ENCODE measurements around the gene ABCC1. TPM values are rescaled to one million over a fixed set of nuclear protein-coding genes. Genes with fewer than 3 reads are reported as not detected.

Gene ABCC1
- total RNA-seq, 1 experiment from 2014 or later: 61.9 TPM

GRCh38 chr16:16083421-16084156, 134.2 kb downstream of the ABCC1 start:
- no peak overlapping the region for H3K4me3 Mint-ChIP-seq

GRCh38 chr16:16084874-16085273, 135.5 kb downstream of the ABCC1 start:
- Mint-ChIP-seq H3K27me3 (ENCODE audit: low read depth) (no peaks in the 10 kb centered on the region), H3K27ac (no peak overlapping the region), H3K36me3 (peaks cover 83% of the 10 kb centered on the region), H3K4me3 (no peak overlapping the region), H3K9me3 (peaks cover 18% of the 10 kb centered on the region), H3K4me1 (no peaks in the 10 kb centered on the region)
- ChIA-PET CTCF (interaction anchor here (1.5 kb wide), 1 partner anchor 11 kb away, joined by 5 read pairs; no protein-coding TSS in a partner anchor), POLR2A (no interaction called here)
- no peak for ATAC-seq
- no peak for TF ChIP-seq GTF2I (CRISPR knock-in tag; conservative IDR thresholded peaks at IDR 0.05)
- no peak for TF ChIP-seq AR (CRISPR knock-in tag; IDR thresholded peaks at IDR 0.05)
- TF ChIP-seq SOX15 (CRISPR knock-in tag; IDR thresholded peaks at IDR 0.05): no peak
- TF ChIP-seq IRF2 (CRISPR knock-in tag; IDR thresholded peaks at IDR 0.05; ENCODE audit: borderline replicate concordance, low read depth): no peak
- TF ChIP-seq E2F4 (CRISPR knock-in tag; IDR thresholded peaks at IDR 0.05; ENCODE audit: borderline replicate concordance, low read depth): no peak
- no peak for TF ChIP-seq SP1 (CRISPR knock-in tag; conservative IDR thresholded peaks at IDR 0.05)
- TF ChIP-seq TEAD1 (CRISPR knock-in tag; IDR thresholded peaks at IDR 0.05): no peak
- TF ChIP-seq EMX1 (CRISPR knock-in tag; IDR thresholded peaks at IDR 0.05): no peak
- TF ChIP-seq ZNF219 (CRISPR knock-in tag; IDR thresholded peaks at IDR 0.05; ENCODE audit: borderline replicate concordance): no peak
- no peak for TF ChIP-seq FOXK1 (CRISPR knock-in tag; IDR thresholded peaks at IDR 0.05)
- TF ChIP-seq CBFB (CRISPR knock-in tag; IDR thresholded peaks at IDR 0.05; ENCODE audit: low read depth): no peak
- TF ChIP-seq ZNF281 (CRISPR knock-in tag; IDR thresholded peaks at IDR 0.05): no peak
- no peak for TF ChIP-seq KAT7 (CRISPR knock-in tag; IDR thresholded peaks at IDR 0.05; ENCODE audit: borderline replicate concordance)
- DNase-seq (ENCODE audit: low spot score): no peak

More at GRCh38 chr16:16083421-16084156, 134.2 kb downstream of the ABCC1 start:
- Mint-ChIP-seq H3K9me3 (peaks cover 18% of the 10 kb centered on the region), H3K27me3 (ENCODE audit: low read depth) (no peaks in the 10 kb centered on the region), H3K4me1 (no peaks in the 10 kb centered on the region), H3K36me3 (peaks cover 80% of the 10 kb centered on the region), H3K27ac (no peak overlapping the region)
- ATAC-seq (no peak), DNase-seq (ENCODE audit: low spot score) (no peak)
- ChIA-PET POLR2A (no interaction called here), CTCF (no interaction called here)
- peak; percentile 82 for TF ChIP-seq USF1 (CRISPR knock-in tag; IDR thresholded peaks at IDR 0.05)
- TF ChIP-seq ZNF423 (CRISPR knock-in tag; IDR thresholded peaks at IDR 0.05): no peak
- no peak for TF ChIP-seq ZNF263 (CRISPR knock-in tag; IDR thresholded peaks at IDR 0.05; ENCODE audit: low read depth)
- 0 out of 2 replicates have a peak, but pooled peaks have one; percentile 23 for TF ChIP-seq GTF2I (CRISPR knock-in tag; conservative IDR thresholded peaks at IDR 0.05)
- TF ChIP-seq USF2 (CRISPR knock-in tag; IDR thresholded peaks at IDR 0.05): peak; percentile 89

Data from WTC11 (cell line).